HepG2 (cell line): ENCODE data around the gene RABGAP1L. TPM values are rescaled to one million over a fixed set of nuclear protein-coding genes. Genes with fewer than 3 reads are reported as not detected.

ENCODE experiments used
- ATAC-seq: fragments of 200-7000 bp; cut with Tn5 transposase; 3 replicates; pipeline ENCODE4 v1.9.1; 2020; ENCODE audit warnings: mild to moderate bottlenecking, moderate library complexity
- BruUV-seq: library from RNA; stranded (reverse); fragments of 400-500 nt; replicated peaks from 2 replicates; lab custom pipeline; 2021; lab: Mats Ljungman, UMichigan
- CTCF ChIA-PET: fragments of 300-600 bp; formaldehyde crosslinking; extraction: SDS; loops from one replicate; lab custom pipeline; 2021; ENCODE audit warnings: low total read pairs, inconsistent platforms, low intra/inter-chr PET ratio; lab: Yijun Ruan, JAX
- POLR2A ChIA-PET: fragments of 350-600 bp; sonication (Branson Sonifier 250); formaldehyde crosslinking; loops from one replicate; lab custom pipeline; 2020; ENCODE audit warnings: antibody characterized with exemption, inconsistent platforms; lab: Yijun Ruan, JAX
- DNase-seq: peaks from one replicate; pipeline ENCODE4 v3.0.0-alpha.2; 2015; ENCODE audit warnings: low spot score
- FAIRE-seq: peaks from 3 replicates; lab custom pipeline; 2011; peaks lifted over from hg19 to GRCh38; lab: Jason Lieb, UNC
- H2AFZ ChIP-seq: one replicate; pipeline ENCODE4 v1.6.1; 2011; ENCODE audit warnings: low read length, inconsistent platforms
- H3K27ac ChIP-seq: fragments of 300-600 bp; 3 replicates; pipeline ENCODE4 v1.8.0; 2011; ENCODE audit warnings: mixed run types, mild to moderate bottlenecking, mixed read lengths, low read length, inconsistent platforms; ENCODE audit not compliant: insufficient read depth; ENCODE audit errors: extremely low read length
- H3K27me3 ChIP-seq, 2 experiments: fragments of 200-600 bp in 1 of 2; 2 replicates in 1 of 2; 3 replicates in 1 of 2; pipeline versions ENCODE4 v1.6.0 to v1.8.0; 2011; ENCODE audit warnings: low read length in 2 of 2, mild to moderate bottlenecking in 2 of 2, moderate library complexity in 2 of 2, inconsistent platforms in 1 of 2; ENCODE audit not compliant: insufficient read depth in 2 of 2, control insufficient read depth in 1 of 2
- H3K36me3 ChIP-seq, 2 experiments: fragments of 200-600 bp in 1 of 2; replicated peaks in 1 of 2; 2 replicates in 1 of 2; 3 replicates in 1 of 2; pipeline versions ENCODE4 v1.5.1 to v1.8.0; 2011; ENCODE audit warnings: low read length in 2 of 2, inconsistent platforms in 1 of 2; ENCODE audit not compliant: insufficient read depth in 2 of 2, control insufficient read depth in 1 of 2
- H3K4me1 ChIP-seq: 2 replicates; pipeline ENCODE4 v1.5.1; 2012; ENCODE audit warnings: low read length, inconsistent platforms; ENCODE audit not compliant: insufficient read depth
- H3K4me2 ChIP-seq: 2 replicates; pipeline ENCODE4 v1.6.0; 2011; ENCODE audit warnings: low read depth, low read length, inconsistent platforms
- H3K4me3 ChIP-seq, 3 experiments: fragments of 200-600 bp in 1 of 3; sonication (generic), shearing (Covaris generic) in 1 of 3; replicated peaks in 1 of 3; 2 replicates each; pipeline ENCODE4 v1.5.1; 2011 to 2016; ENCODE audit warnings: low read length in 3 of 3, inconsistent platforms in 2 of 3, low read depth in 2 of 3, mild to moderate bottlenecking in 2 of 3, control low read depth in 1 of 3, mixed read lengths in 1 of 3; ENCODE audit not compliant: insufficient read depth in 1 of 3
- H3K79me2 ChIP-seq: one replicate; pipeline ENCODE4 v1.6.1; 2011; ENCODE audit warnings: low read length, inconsistent platforms; ENCODE audit not compliant: insufficient read depth
- H3K9ac ChIP-seq: 2 replicates; pipeline ENCODE4 v1.6.0; 2011; ENCODE audit warnings: mild to moderate bottlenecking, low read depth, low read length, inconsistent platforms; ENCODE audit not compliant: insufficient read depth
- H3K9me3 ChIP-seq: 2 replicates; pipeline ENCODE4 v1.5.1; 2012; ENCODE audit warnings: mild to moderate bottlenecking, low read length
- H4K20me1 ChIP-seq: 2 replicates; pipeline ENCODE4 v1.6.0; 2011; ENCODE audit warnings: inconsistent platforms, mild to moderate bottlenecking, low read length, moderate library complexity; ENCODE audit not compliant: insufficient read depth
- AHR ChIP-seq: IDR thresholded peaks from 2 replicates; pipeline ENCODE4 v1.6.1; 2018; ENCODE audit warnings: missing genetic modification reagents, missing compliant biosample characterization
- IRX3 ChIP-seq: sonication (generic); formaldehyde crosslinking; IDR thresholded peaks from 2 replicates; pipeline ENCODE4 v1.8.1; 2023; ENCODE audit warnings: mild to moderate bottlenecking, low read depth, missing genetic modification reagents, borderline replicate concordance
- PHB2 ChIP-seq: fragments of 450-650 bp; IDR thresholded peaks from 2 replicates; pipeline ENCODE4 v1.6.1; 2018; ENCODE audit not compliant: partially characterized antibody
- SP4 ChIP-seq: sonication (generic); formaldehyde crosslinking; IDR thresholded peaks from 2 replicates; pipeline ENCODE4 v1.8.1; 2023; ENCODE audit warnings: mild to moderate bottlenecking, missing genetic modification reagents
- ZNF20 ChIP-seq: sonication (generic); formaldehyde crosslinking; IDR thresholded peaks from 2 replicates; pipeline ENCODE4 v1.4.0; 2020; ENCODE audit warnings: mild to moderate bottlenecking, moderate library complexity, missing genetic modification reagents
- WGBS: methylation state at CpG from one replicate; pipeline ENCODE4 v1.1.6; 2017; ENCODE audit warnings: low lambda C conversion rate; 5-methylcytosine and 5-hydroxymethylcytosine counted together
- in situ Hi-C: cut with HindIII; loops from 2 replicates; pipeline ENCODE4 v1.10.0; 2017; ENCODE audit warnings: low pct_unique_long_range_greater_than_20kb; ENCODE audit not compliant: extremely low pct_ligation_motif_present
- intact Hi-C: fragments of 100-400 bp; cut with micrococcal nuclease; formaldehyde crosslinking; loops from one replicate; pipeline ENCODE4 v1.10.0; 2022; ENCODE audit not compliant: unreplicated experiment
- polyA plus RNA-seq, 8 experiments: library from polyadenylated mRNA; depleted of rRNA in 3 of 8; stranded (reverse) in 7 of 8; unstranded in 1 of 8; fragments of >200 nt; fragmentation: Illumina TruSeq in 4 of 8; extraction: Trizol in 4 of 8; gene quantifications; 2 replicates each; pipeline versions ENCODE4 v1.2.1 to v1.2.3, GENCODE V29; 2011 to 2016; ENCODE audit warnings: low read depth in 4 of 8, missing spikeins in 1 of 8, mixed read lengths in 1 of 8; ENCODE audit not compliant: insufficient read depth in 1 of 8
- total RNA-seq, 5 experiments: library from RNA; depleted of rRNA; stranded (reverse); fragments of >200 nt; fragmentation: Illumina TruSeq; extraction: Trizol; gene quantifications; 2 replicates each; pipeline ENCODE4 v1.2.3, GENCODE V29; 2016; ENCODE audit warnings: low read depth in 1 of 5
- TF ChIP-seq, protein P1 (sequence below): sonication (generic); formaldehyde crosslinking; IDR thresholded peaks from 2 replicates; pipeline ENCODE4 v1.4.0; 2020; ENCODE audit warnings: missing genetic modification reagents, borderline replicate concordance
- TF ChIP-seq, protein P2 (sequence below): sonication (generic); formaldehyde crosslinking; IDR thresholded peaks from 2 replicates; pipeline ENCODE4 v1.5.0; 2020; ENCODE audit warnings: missing genetic modification reagents
- TF ChIP-seq, protein P3 (sequence below): sonication (generic); formaldehyde crosslinking; IDR thresholded peaks from 2 replicates; pipeline ENCODE4 v1.4.0; 2020; ENCODE audit warnings: missing genetic modification reagents

Gene RABGAP1L
- total and polyA plus RNA-seq, 2 of the 13 experiments (the other 11 are each of a cell fraction or from before 2014, with no cell fraction given) = 7.9 to 22.6 TPM

DNA sequence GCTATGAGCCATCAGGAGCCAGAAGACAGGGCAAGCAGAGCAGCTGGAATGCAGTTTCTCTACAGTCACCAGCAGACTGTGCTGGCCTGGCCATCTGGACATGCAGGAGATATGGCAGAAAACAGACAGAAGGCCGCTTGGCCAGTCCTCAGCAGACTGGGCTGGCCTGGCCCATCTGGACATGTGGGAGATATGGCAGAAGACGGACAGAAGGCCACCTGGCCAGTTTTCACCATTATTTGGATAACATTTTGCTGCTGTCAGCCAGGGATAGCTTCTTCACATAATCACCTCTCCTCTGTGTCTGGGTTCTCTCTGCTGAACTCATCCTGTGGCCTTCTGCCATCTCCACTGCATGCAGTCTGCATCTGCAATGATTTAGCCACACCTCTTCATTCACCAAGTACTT is 815.4 kb downstream of the RABGAP1L start:
- WGBS = 100% methylated on average over 2 of the region's 2 CpGs
- POLR2A ChIA-PET = no interaction called here
- H3K27ac ChIP-seq = no peak overlapping the region
- no peak overlapping the region for H3K4me2 ChIP-seq
- no peak for DNase-seq
- in situ Hi-C loops (loop anchor here (25.0 kb wide), 1 partner anchor 712 kb away; no protein-coding TSS in a partner anchor), intact Hi-C loops (no loop called here)
- no peaks in the 10 kb centered on the region for H3K9me3 ChIP-seq
- H3K4me1 ChIP-seq = no peaks in the 10 kb centered on the region
- H3K9ac ChIP-seq = no peak overlapping the region
- TF ChIP-seq IRX3 (CRISPR knock-in tag) (no peak), AHR (no peak), SP4 (no peak), PHB2 (no peak), ZNF20 (CRISPR knock-in tag) (no peak)
- TF ChIP-seq, protein P1, sequence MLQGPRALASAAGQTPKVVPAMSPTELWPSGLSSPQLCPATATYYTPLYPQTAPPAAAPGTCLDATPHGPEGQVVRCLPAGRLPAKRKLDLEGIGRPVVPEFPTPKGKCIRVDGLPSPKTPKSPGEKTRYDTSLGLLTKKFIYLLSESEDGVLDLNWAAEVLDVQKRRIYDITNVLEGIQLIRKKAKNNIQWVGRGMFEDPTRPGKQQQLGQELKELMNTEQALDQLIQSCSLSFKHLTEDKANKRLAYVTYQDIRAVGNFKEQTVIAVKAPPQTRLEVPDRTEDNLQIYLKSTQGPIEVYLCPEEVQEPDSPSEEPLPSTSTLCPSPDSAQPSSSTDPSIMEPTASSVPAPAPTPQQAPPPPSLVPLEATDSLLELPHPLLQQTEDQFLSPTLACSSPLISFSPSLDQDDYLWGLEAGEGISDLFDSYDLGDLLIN = no peak
- TF ChIP-seq, protein P2, sequence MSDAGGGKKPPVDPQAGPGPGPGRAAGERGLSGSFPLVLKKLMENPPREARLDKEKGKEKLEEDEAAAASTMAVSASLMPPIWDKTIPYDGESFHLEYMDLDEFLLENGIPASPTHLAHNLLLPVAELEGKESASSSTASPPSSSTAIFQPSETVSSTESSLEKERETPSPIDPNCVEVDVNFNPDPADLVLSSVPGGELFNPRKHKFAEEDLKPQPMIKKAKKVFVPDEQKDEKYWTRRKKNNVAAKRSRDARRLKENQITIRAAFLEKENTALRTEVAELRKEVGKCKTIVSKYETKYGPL = no peak
- TF ChIP-seq, protein P3, sequence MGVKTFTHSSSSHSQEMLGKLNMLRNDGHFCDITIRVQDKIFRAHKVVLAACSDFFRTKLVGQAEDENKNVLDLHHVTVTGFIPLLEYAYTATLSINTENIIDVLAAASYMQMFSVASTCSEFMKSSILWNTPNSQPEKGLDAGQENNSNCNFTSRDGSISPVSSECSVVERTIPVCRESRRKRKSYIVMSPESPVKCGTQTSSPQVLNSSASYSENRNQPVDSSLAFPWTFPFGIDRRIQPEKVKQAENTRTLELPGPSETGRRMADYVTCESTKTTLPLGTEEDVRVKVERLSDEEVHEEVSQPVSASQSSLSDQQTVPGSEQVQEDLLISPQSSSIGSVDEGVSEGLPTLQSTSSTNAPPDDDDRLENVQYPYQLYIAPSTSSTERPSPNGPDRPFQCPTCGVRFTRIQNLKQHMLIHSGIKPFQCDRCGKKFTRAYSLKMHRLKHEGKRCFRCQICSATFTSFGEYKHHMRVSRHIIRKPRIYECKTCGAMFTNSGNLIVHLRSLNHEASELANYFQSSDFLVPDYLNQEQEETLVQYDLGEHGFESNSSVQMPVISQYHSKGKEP = no peak
- H3K79me2 ChIP-seq = no peaks in the 10 kb centered on the region
- ATAC-seq = no peak
- CTCF ChIA-PET = no interaction called here
- no peak overlapping the region for H3K4me3 ChIP-seq
- FAIRE-seq = no peak
- H2AFZ ChIP-seq = no peak overlapping the region
- H4K20me1 ChIP-seq = no peaks in the 10 kb centered on the region
- H3K36me3 ChIP-seq = no peaks in the 10 kb centered on the region
- no TSS peak for BruUV-seq
- no peaks in the 10 kb centered on the region for H3K27me3 ChIP-seq
